Liver (tissue), 9 donors: ENCODE measurements around the gene FSTL1. TPM values are rescaled to one million over a fixed set of nuclear protein-coding genes. Genes with fewer than 3 reads are reported as not detected.

ENCODE experiments used
- DNase-seq: peaks from one replicate; pipeline ENCODE4 v3.0.0-alpha.2; 2017; ENCODE audit warnings: low spot score
- H3K27ac ChIP-seq, 2 donors: one replicate each; pipeline ENCODE4 v1.7.0; 2013; ENCODE audit warnings: inconsistent platforms in 2 of 2, low read length in 2 of 2, control low read depth in 1 of 2, low read depth in 1 of 2, mild to moderate bottlenecking in 1 of 2
- H3K27me3 ChIP-seq, 4 donors: one replicate each; pipeline versions ENCODE4 v1.6.1 to v1.7.0; 2013; ENCODE audit warnings: low read length in 3 of 4, inconsistent platforms in 1 of 4, mild to moderate bottlenecking in 1 of 4, moderate library complexity in 1 of 4; ENCODE audit not compliant: control insufficient read depth in 4 of 4, insufficient read depth in 4 of 4
- H3K36me3 ChIP-seq, 4 donors: one replicate each; pipeline versions ENCODE4 v1.6.1 to v1.7.0; 2013; ENCODE audit warnings: low read length in 3 of 4, mild to moderate bottlenecking in 3 of 4, low read depth in 1 of 4, moderate library complexity in 1 of 4; ENCODE audit not compliant: control insufficient read depth in 4 of 4, insufficient read depth in 3 of 4
- H3K4me1 ChIP-seq, 4 donors: one replicate each; pipeline versions ENCODE4 v1.6.1 to v1.7.0; 2013; ENCODE audit warnings: low read length in 3 of 4, mild to moderate bottlenecking in 3 of 4, moderate library complexity in 1 of 4; ENCODE audit not compliant: control insufficient read depth in 4 of 4, insufficient read depth in 4 of 4
- H3K4me3 ChIP-seq, 3 donors: one replicate each; pipeline versions ENCODE4 v1.6.1 to v1.7.0; 2013; ENCODE audit warnings: low read length in 3 of 3, control low read depth in 1 of 3, low read depth in 1 of 3, mild to moderate bottlenecking in 1 of 3
- H3K9ac ChIP-seq, 2 donors: one replicate each; pipeline ENCODE4 v1.7.0; 2013; ENCODE audit warnings: low read length in 2 of 2, mild to moderate bottlenecking in 2 of 2, moderate library complexity in 2 of 2, control low read depth in 1 of 2, low read depth in 1 of 2
- H3K9me3 ChIP-seq, 4 donors: one replicate each; pipeline versions ENCODE4 v1.6.1 to v1.7.0; 2013; ENCODE audit warnings: low read length in 3 of 4; ENCODE audit not compliant: control insufficient read depth in 4 of 4
- ATF3 ChIP-seq: IDR thresholded peaks from 2 replicates; pipeline ENCODE4 v1.6.1; 2016; ENCODE audit warnings: antibody characterized with exemption
- CTCF ChIP-seq: fragments of 150-350 bp; IDR thresholded peaks from 2 replicates; pipeline ENCODE4 v1.5.1; 2017; ENCODE audit warnings: improper control_type of control experiment, low read depth, low read length; ENCODE audit not compliant: missing input control
- EGR1 ChIP-seq, 2 donors: IDR thresholded peaks; 2 replicates each; pipeline ENCODE4 v1.6.1; 2016 to 2018; ENCODE audit warnings: antibody characterized with exemption in 2 of 2, low read depth in 2 of 2
- FOXA1 ChIP-seq: IDR thresholded peaks from 2 replicates; pipeline ENCODE4 v1.6.1; 2016; ENCODE audit warnings: antibody characterized with exemption
- FOXA2 ChIP-seq: IDR thresholded peaks from 2 replicates; pipeline ENCODE4 v1.6.1; 2016; ENCODE audit warnings: antibody characterized with exemption
- GABPA ChIP-seq, 2 donors: IDR thresholded peaks in 1 of 2; conservative IDR thresholded peaks in 1 of 2; 2 replicates each; pipeline ENCODE4 v1.6.1; 2016; ENCODE audit warnings: antibody characterized with exemption in 2 of 2, mild to moderate bottlenecking in 1 of 2, moderate library complexity in 1 of 2
- HNF4A ChIP-seq, 2 donors: conservative IDR thresholded peaks; 2 replicates each; pipeline ENCODE4 v1.6.1; 2016; ENCODE audit warnings: antibody characterized with exemption in 2 of 2, mild to moderate bottlenecking in 2 of 2
- HNF4G ChIP-seq: IDR thresholded peaks from 2 replicates; pipeline ENCODE4 v1.6.1; 2016; ENCODE audit warnings: antibody characterized with exemption
- JUND ChIP-seq, 2 donors: IDR thresholded peaks; 2 replicates each; pipeline ENCODE4 v1.6.1; 2016; ENCODE audit warnings: antibody characterized with exemption in 2 of 2
- MAX ChIP-seq: IDR thresholded peaks from 2 replicates; pipeline ENCODE4 v1.6.1; 2016; ENCODE audit warnings: antibody characterized with exemption
- NR2F2 ChIP-seq: IDR thresholded peaks from 2 replicates; pipeline ENCODE4 v1.6.1; 2016; ENCODE audit warnings: antibody characterized with exemption
- RAD21 ChIP-seq, 2 donors: IDR thresholded peaks; 2 replicates each; pipeline ENCODE4 v1.6.1; 2016; ENCODE audit warnings: antibody characterized with exemption in 2 of 2, mild to moderate bottlenecking in 2 of 2
- REST ChIP-seq: IDR thresholded peaks from 2 replicates; pipeline ENCODE4 v1.6.1; 2016; ENCODE audit warnings: antibody characterized with exemption, mild to moderate bottlenecking
- RXRA ChIP-seq, 2 donors: IDR thresholded peaks; 2 replicates each; pipeline ENCODE4 v1.6.1; 2017 to 2018; ENCODE audit warnings: antibody characterized with exemption in 2 of 2, mild to moderate bottlenecking in 1 of 2
- SP1 ChIP-seq: IDR thresholded peaks from 2 replicates; pipeline ENCODE4 v1.6.1; 2018; ENCODE audit warnings: antibody characterized with exemption, mild to moderate bottlenecking
- TAF1 ChIP-seq: conservative IDR thresholded peaks from 2 replicates; pipeline ENCODE4 v1.6.1; 2016; ENCODE audit warnings: antibody characterized with exemption, mild to moderate bottlenecking
- YY1 ChIP-seq: IDR thresholded peaks from 2 replicates; pipeline ENCODE4 v1.6.1; 2016; ENCODE audit warnings: antibody characterized with exemption, mild to moderate bottlenecking
- ZBTB33 ChIP-seq: IDR thresholded peaks from 2 replicates; pipeline ENCODE4 v1.6.1; 2016; ENCODE audit warnings: antibody characterized with exemption
- WGBS: extraction: QIAGEN DNeasy Blood & Tissue Kit; methylation state at CpG from one replicate; pipeline ENCODE4 v1.1.7; 2013; 5-methylcytosine and 5-hydroxymethylcytosine counted together
- polyA plus RNA-seq, 2 donors: library from polyadenylated mRNA; stranded (reverse) in 1 of 2; unstranded in 1 of 2; fragments of 200-250 nt in 1 of 2; fragments of >200 nt in 1 of 2; fragmentation: Nextera tagmentation in 1 of 2; extraction: Ambion mirVana in 1 of 2; gene quantifications; one replicate each; pipeline versions ENCODE4 v1.2.1 to v1.2.3, GENCODE V29; 2013 to 2015
- total RNA-seq, 2 donors: library from RNA; depleted of rRNA; stranded (reverse); fragments of >200 nt; gene quantifications; one replicate each; pipeline ENCODE4 v1.2.3, GENCODE V29; 2014
- donor health status: healthy.
- donor health status: healthy.
- donor health status: healthy.
- donor health status: healthy.
- donor health status: healthy.

FSTL1 gene
- total and polyA plus RNA-seq, 4 donors, result 9.6 to 67.5 (median 24.6) TPM

- H3K27me3 ChIP-seq, result no peaks in the 10 kb centered on the region
- TF ChIP-seq JUND (IDR thresholded peaks at IDR 0.05) (no peak), CTCF (no peak), EGR1 (IDR thresholded peaks at IDR 0.05; ENCODE audit: low read depth in 2 of 2) (no peak), NR2F2 (no peak), RAD21 (IDR thresholded peaks at IDR 0.05) (no peak), GABPA (IDR thresholded peaks at IDR 0.05 in 1 of 2, conservative IDR thresholded peaks at IDR 0.05 in 1 of 2) (no peak), SP1 (no peak), YY1 (no peak), HNF4G (no peak), TAF1 (no peak), FOXA2 (no peak), ZBTB33 (no peak), RXRA (IDR thresholded peaks at IDR 0.05) (no peak), MAX (no peak), FOXA1 (no peak), REST (no peak), HNF4A (conservative IDR thresholded peaks at IDR 0.05) (no peak), ATF3 (no peak)
- H3K4me3 ChIP-seq, result no peak overlapping the region
- H3K4me1 ChIP-seq, result peaks cover 0 to 25% (median 16%) of the 10 kb centered on the region in 4 donors
- no peaks in the 10 kb centered on the region for H3K36me3 ChIP-seq
- DNase-seq, result no peak
- H3K27ac ChIP-seq, result no peak overlapping the region
- no peak overlapping the region for H3K9ac ChIP-seq
- no peaks in the 10 kb centered on the region for H3K9me3 ChIP-seq
- 91% methylated on average over 4 of the region's 4 CpGs for WGBS
Measured at GRCh38 chr3:120423432-120423831, 27.4 kb downstream of the FSTL1 start.
